K562 (cell line): ENCODE data around the gene FOSL1. TPM values are rescaled to one million over a fixed set of nuclear protein-coding genes. Genes with fewer than 3 reads are reported as not detected.

Experiments used
- ATAC-seq: fragments of 200-7000 bp; cut with Tn5 transposase; 3 replicates; pipeline ENCODE4 v1.9.1; 2020; ENCODE audit warnings: moderate library complexity
- BruUV-seq: library from RNA; stranded (reverse); fragments of 400-500 nt; replicated peaks from 2 replicates; lab custom pipeline; 2021; lab: Mats Ljungman, UMichigan
- CTCF ChIA-PET: fragments of 300-600 bp; formaldehyde crosslinking; extraction: SDS; loops from one replicate; lab custom pipeline; 2021; ENCODE audit warnings: low intra/inter-chr PET ratio; lab: Yijun Ruan, JAX
- POLR2A ChIA-PET: fragments of 300-600, 350-650 bp; sonication (Branson Sonifier 250); formaldehyde crosslinking; extraction: SDS; loops from one replicate; lab custom pipeline; 2021; ENCODE audit warnings: antibody characterized with exemption, inconsistent platforms; lab: Yijun Ruan, JAX
- DNase-seq, 4 experiments: peaks; one replicate each; pipeline versions ENCODE4 v3.0.0 to v3.0.0-alpha.2; 2011 to 2018; ENCODE audit warnings: low spot score in 3 of 4, mixed read lengths in 3 of 4; ENCODE audit errors: extremely low read depth in 1 of 4
- FAIRE-seq: peaks from 2 replicates; lab custom pipeline; 2011; peaks lifted over from hg19 to GRCh38; lab: Jason Lieb, UNC
- H2AFZ ChIP-seq: 2 replicates; pipeline ENCODE4 v1.6.0; 2011; ENCODE audit warnings: low read depth, low read length, control low read depth, inconsistent platforms
- H3K27ac ChIP-seq: fragments of 200-600 bp; 3 replicates; pipeline ENCODE4 v1.8.0; 2011; ENCODE audit warnings: low read depth, mild to moderate bottlenecking, control low read depth, inconsistent platforms, low read length, moderate library complexity, mixed read lengths; ENCODE audit errors: extremely low read depth
- H3K27me3 ChIP-seq, 2 experiments: fragments of 300-600 bp in 1 of 2; 2 replicates in 1 of 2; 3 replicates in 1 of 2; pipeline versions ENCODE4 v1.6.0 to v1.8.0; 2011; ENCODE audit warnings: inconsistent platforms in 2 of 2, low read length in 2 of 2, mild to moderate bottlenecking in 1 of 2, mixed read lengths in 1 of 2, moderate library complexity in 1 of 2; ENCODE audit not compliant: control insufficient read depth in 2 of 2, insufficient read depth in 2 of 2
- H3K36me3 ChIP-seq: fragments of 300-600 bp; 3 replicates; pipeline ENCODE4 v1.8.0; 2011; ENCODE audit warnings: mild to moderate bottlenecking, low read length, inconsistent platforms; ENCODE audit not compliant: control insufficient read depth, insufficient read depth
- H3K4me1 ChIP-seq, 2 experiments: fragments of 200-600 bp in 1 of 2; replicated peaks in 1 of 2; 2 replicates in 1 of 2; 3 replicates in 1 of 2; pipeline versions ENCODE4 v1.5.1 to v1.8.0; 2011; ENCODE audit warnings: inconsistent platforms in 2 of 2, low read length in 2 of 2, mild to moderate bottlenecking in 1 of 2, mixed read lengths in 1 of 2, moderate library complexity in 1 of 2; ENCODE audit not compliant: control insufficient read depth in 2 of 2, insufficient read depth in 2 of 2
- H3K4me2 ChIP-seq: 2 replicates; pipeline ENCODE4 v1.6.1; 2011; ENCODE audit warnings: low read length, control low read depth, inconsistent platforms, mixed read lengths; ENCODE audit not compliant: insufficient read depth
- H3K4me3 ChIP-seq: fragments of 200-600 bp; sonication (generic), shearing (Covaris generic); 2 replicates; pipeline ENCODE4 v1.5.1; 2016; ENCODE audit warnings: control low read depth, inconsistent platforms
- H3K79me2 ChIP-seq: fragments of 200-600 bp; 3 replicates; pipeline ENCODE4 v1.8.0; 2011; ENCODE audit warnings: low read length, inconsistent platforms; ENCODE audit not compliant: control insufficient read depth, insufficient read depth
- H3K9ac ChIP-seq, 2 experiments: 2 replicates each; pipeline versions ENCODE4 v1.6.0 to v1.6.1; 2011; ENCODE audit warnings: low read depth in 2 of 2, low read length in 2 of 2, control low read depth in 1 of 2, inconsistent platforms in 1 of 2, mild to moderate bottlenecking in 1 of 2, mixed read lengths in 1 of 2; ENCODE audit not compliant: insufficient read depth in 1 of 2
- H3K9me1 ChIP-seq: one replicate; pipeline ENCODE4 v1.6.0; 2011; ENCODE audit warnings: inconsistent platforms, mild to moderate bottlenecking, low read length, moderate library complexity; ENCODE audit not compliant: control insufficient read depth, insufficient read depth
- H3K9me3 ChIP-seq: replicated peaks from 2 replicates; pipeline ENCODE4 v1.5.1; 2011; ENCODE audit warnings: low read depth, low read length, inconsistent platforms; ENCODE audit not compliant: control insufficient read depth, insufficient read depth
- H4K20me1 ChIP-seq: replicated peaks from 2 replicates; pipeline ENCODE4 v1.6.1; 2011; ENCODE audit warnings: low read length, inconsistent platforms, mixed read lengths; ENCODE audit not compliant: control insufficient read depth, insufficient read depth
- AFF4 ChIP-seq: sonication (generic); formaldehyde crosslinking; IDR thresholded peaks from 2 replicates; pipeline ENCODE4 v1.8.0; 2023; ENCODE audit warnings: mild to moderate bottlenecking, missing genetic modification reagents
- C11orf30 ChIP-seq: fragments of 450-650 bp; IDR thresholded peaks from 2 replicates; pipeline ENCODE4 v1.6.1; 2016; ENCODE audit warnings: low read depth, mild to moderate bottlenecking
- CREB3 ChIP-seq: fragments of 450-650 bp; conservative IDR thresholded peaks from 2 replicates; pipeline ENCODE4 v1.6.1; 2016; ENCODE audit warnings: missing genetic modification characterization, low read depth, mild to moderate bottlenecking, missing compliant biosample characterization, moderate library complexity
- ETS2 ChIP-seq: IDR thresholded peaks from 2 replicates; pipeline ENCODE4 v1.6.1; 2016; ENCODE audit warnings: borderline replicate concordance, missing genetic modification characterization, mild to moderate bottlenecking, moderate library complexity, missing compliant biosample characterization; ENCODE audit not compliant: poor library complexity, severe bottlenecking
- MCM3 ChIP-seq: fragments of 450-650 bp; IDR thresholded peaks from 2 replicates; pipeline ENCODE4 v1.6.1; 2016
- MED1 ChIP-seq: sonication (generic); formaldehyde crosslinking; IDR thresholded peaks from 2 replicates; pipeline ENCODE4 v1.8.1; 2023; ENCODE audit warnings: missing genetic modification reagents, borderline replicate concordance
- NFATC3 ChIP-seq: fragments of 450-650 bp; IDR thresholded peaks from 2 replicates; pipeline ENCODE4 v1.6.1; 2017; ENCODE audit warnings: mild to moderate bottlenecking
- PRMT5 ChIP-seq: sonication (generic); formaldehyde crosslinking; IDR thresholded peaks from 2 replicates; pipeline ENCODE4 v1.5.0; 2020; ENCODE audit warnings: missing genetic modification reagents
- RFX1 ChIP-seq: fragments of 450-650 bp; IDR thresholded peaks from 2 replicates; pipeline ENCODE4 v1.6.1; 2016; ENCODE audit warnings: mild to moderate bottlenecking, moderate library complexity
- SRSF3 ChIP-seq: fragments of 200-400 bp; formaldehyde crosslinking; IDR thresholded peaks from 2 replicates; pipeline ENCODE4 v1.6.1; 2016; ENCODE audit warnings: mild to moderate bottlenecking, low read length, moderate library complexity; ENCODE audit not compliant: insufficient read depth
- STAT5A ChIP-seq: IDR thresholded peaks from 2 replicates; pipeline ENCODE4 v1.6.1; 2012; ENCODE audit warnings: low read length, inconsistent platforms, borderline replicate concordance
- ZC3H8 ChIP-seq: fragments of 450-650 bp; IDR thresholded peaks from 2 replicates; pipeline ENCODE4 v1.6.1; 2017
- ZNF830 ChIP-seq: fragments of 250-450 bp; sonication (Bioruptor Pico); IDR thresholded peaks from 2 replicates; pipeline ENCODE4 v1.5.0; 2021; ENCODE audit warnings: mild to moderate bottlenecking
- ZSCAN32 ChIP-seq: fragments of 450-650 bp; formaldehyde crosslinking; IDR thresholded peaks from 2 replicates; pipeline ENCODE4 v1.4.0; 2020; ENCODE audit warnings: mild to moderate bottlenecking, moderate library complexity
- WGBS: fragments of 100-300 bp; shearing (Covaris generic); methylation state at CpG from one replicate; pipeline ENCODE4 v1.1.6; 2016; ENCODE audit warnings: low coverage, mixed read lengths; ENCODE audit not compliant: insufficient coverage; ENCODE audit errors: missing lambda C conversion rate; 5-methylcytosine and 5-hydroxymethylcytosine counted together
- in situ Hi-C: fragments of 300-500 bp; cut with MboI; formaldehyde crosslinking; loops from 4 replicates; pipeline ENCODE4 v1.15.0; 2018; ENCODE audit warnings: inconsistent platforms, mixed read lengths
- intact Hi-C: fragments of 100-400 bp; cut with micrococcal nuclease; formaldehyde crosslinking; loops from 2 replicates; pipeline ENCODE4 v1.14.2; 2022
- polyA plus RNA-seq, 8 experiments: library from polyadenylated mRNA; depleted of rRNA in 4 of 8; stranded (reverse) in 5 of 8; unstranded in 3 of 8; fragments of >200 nt; fragmentation: Nextera tagmentation in 2 of 8; fragmentation: Illumina TruSeq in 1 of 8; extraction: Ambion mirVana in 2 of 8; extraction: Trizol in 1 of 8; gene quantifications; 2 replicates each; pipeline versions ENCODE4 v1.2.1 to v1.2.3, GENCODE V29; 2011 to 2014; ENCODE audit warnings: inconsistent platforms in 1 of 8, missing spikeins in 1 of 8
- total RNA-seq, 7 experiments: library from RNA; depleted of rRNA in 6 of 7; stranded (reverse); fragments of >200 nt in 6 of 7; fragmentation: Illumina TruSeq in 2 of 7; extraction: Trizol in 2 of 7; gene quantifications; 2 replicates each; pipeline versions ENCODE4 v1.2.1 to v1.2.3, GENCODE V29; 2011 to 2021; ENCODE audit warnings: low replicate concordance in 1 of 7

Gene FOSL1
- total and polyA plus RNA-seq, 9 of the 15 experiments (the other 6 are each of a cell fraction or from before 2014, with no cell fraction given), result 3.5 to 39.6 (median 10.0) TPM

- TF ChIP-seq SRSF3, result no peak
- TF ChIP-seq MED1 (CRISPR knock-in tag), result no peak
- TF ChIP-seq ETS2, result no peak
Measured at GRCh38 chr11:65891219-65892136, 8.7 kb downstream of the FOSL1 start (continued).

- in situ Hi-C loops, result no loop called here
- Histone ChIP-seq H3K9me3 (no peaks in the 10 kb centered on the region), H4K20me1 (peaks cover 21% of the 10 kb centered on the region), H2AFZ (peak within 1 kb of the TSS; percentile 78), H3K9ac (peak within 1 kb of the TSS; percentile 80 to 98), H3K4me1 (peaks cover 40 to 67% of the 10 kb centered on the region in 2 experiments), H3K9me1 (no peaks in the 10 kb centered on the region), H3K79me2 (peaks cover 64% of the 10 kb centered on the region), H3K4me2 (peak within 1 kb of the TSS; percentile 91), H3K4me3 (peak within 1 kb of the TSS; percentile 70), H3K36me3 (peaks cover 50% of the 10 kb centered on the region; the same call in 2 of the 3 replicates), H3K27ac (peak within 1 kb of the TSS; percentile 85), H3K27me3 (no peaks in the 10 kb centered on the region)
- no TSS peak for BruUV-seq
- DNase-seq (peak; percentile 91 to 98 (median 94)), ATAC-seq (peak; percentile 71), FAIRE-seq (peak; percentile 81)
- under 1% methylated on average over 86 of the region's 94 CpGs for WGBS
- intact Hi-C loops, result loop anchor here (1.0 kb wide), 1 partner anchor 99 kb away; no protein-coding TSS in a partner anchor
- ChIA-PET POLR2A (interaction anchor here (0.6 to 14.4 kb wide), 40 partner anchors 9 to 961 kb away, joined by 3 to 147 read pairs (median 4); partner anchors contain the start of genes BANF1, C11orf68, CFL1 and CTSW), CTCF (interaction anchor here (1.1 to 1.7 kb wide), 2 partner anchors 21 to 100 kb away, joined by 3 to 5 read pairs; no protein-coding TSS in a partner anchor)
- TF ChIP-seq ZC3H8 (no peak), PRMT5 (CRISPR knock-in tag) (no peak), MCM3 (no peak), CREB3 (no peak), ZNF830 (CRISPR knock-in tag) (no peak), NFATC3 (no peak), ZSCAN32 (CRISPR knock-in tag) (no peak), AFF4 (CRISPR knock-in tag) (no peak), C11orf30 (no peak), RFX1 (no peak), STAT5A (0 out of 2 replicates have a peak, but pooled peaks have one; percentile 17)
Measured at GRCh38 chr11:65890324-65891218, 9.6 kb downstream of the FOSL1 start, which contains the start of gene CCDC85B. Gene CCDC85B, plus strand, starts transcription at chr11:65890673. Its CDS starts 111 bp downstream, at chr11:65890784.
